OCI-LY1 (cell line): Measurements from ENCODE around the gene TRPC4AP.

ENCODE experiments used
- H2AFZ ChIP-seq: fragments of 200-600 bp; sonication (generic), shearing (Covaris generic); 2 replicates; pipeline ENCODE4 v1.6.0; 2014; ENCODE audit warnings: antibody characterized with exemption, mild to moderate bottlenecking, low read length
- H3F3A ChIP-seq: fragments of 200-600 bp; sonication (generic), shearing (Covaris generic); 2 replicates; pipeline ENCODE4 v1.6.0; 2014; ENCODE audit warnings: mild to moderate bottlenecking, antibody characterized with exemption, low read length, moderate library complexity; ENCODE audit not compliant: insufficient read depth
- H3K27ac ChIP-seq: fragments of 200-600 bp; sonication (generic); 2 replicates; pipeline ENCODE4 v1.5.1; 2014; ENCODE audit warnings: low read length, mixed run types, mild to moderate bottlenecking, low read depth; ENCODE audit not compliant: poor library complexity, severe bottlenecking
- H3K27me3 ChIP-seq: fragments of 200-600 bp; sonication (generic); 2 replicates; pipeline ENCODE4 v1.6.0; 2014; ENCODE audit warnings: antibody characterized with exemption, mild to moderate bottlenecking, low read length, moderate library complexity; ENCODE audit not compliant: insufficient read depth
- H3K36me3 ChIP-seq: fragments of 200-600 bp; sonication (generic); 2 replicates; pipeline ENCODE4 v1.6.1; 2014; ENCODE audit warnings: mild to moderate bottlenecking, antibody characterized with exemption, low read length, moderate library complexity, mixed read lengths; ENCODE audit not compliant: insufficient read depth
- H3K4me1 ChIP-seq: fragments of 200-600 bp; sonication (generic); 2 replicates; pipeline ENCODE4 v1.5.1; 2014; ENCODE audit warnings: mild to moderate bottlenecking, low read length, moderate library complexity; ENCODE audit not compliant: insufficient read depth, severe bottlenecking
- H3K4me2 ChIP-seq: fragments of 200-600 bp; sonication (generic), shearing (Covaris generic); 2 replicates; pipeline ENCODE4 v1.6.1; 2014; ENCODE audit warnings: low read length
- H3K4me3 ChIP-seq: fragments of 200-600 bp; sonication (generic); 2 replicates; pipeline ENCODE4 v1.5.1; 2014; ENCODE audit warnings: low read length, low read depth, mild to moderate bottlenecking, mixed read lengths; ENCODE audit not compliant: poor library complexity, severe bottlenecking
- H3K79me2 ChIP-seq: fragments of 200-600 bp; shearing (Covaris generic); 2 replicates; pipeline ENCODE4 v1.6.1; 2016; ENCODE audit warnings: mixed run types, low read length, mixed read lengths; ENCODE audit not compliant: insufficient read depth
- H3K9ac ChIP-seq: fragments of 200-600 bp; sonication (generic), shearing (Covaris generic); 2 replicates; pipeline ENCODE4 v1.6.1; 2014; ENCODE audit warnings: mild to moderate bottlenecking, low read length, mixed read lengths
- H3K9me2 ChIP-seq: fragments of 200-600 bp; sonication (generic), shearing (Covaris generic); 2 replicates; pipeline ENCODE4 v1.6.1; 2014; ENCODE audit warnings: low read depth, mild to moderate bottlenecking, low read length, mixed read lengths
- H3K9me3 ChIP-seq: fragments of 200-600 bp; shearing (Covaris generic); 2 replicates; pipeline ENCODE4 v1.6.1; 2014; ENCODE audit warnings: low read length, mixed read lengths
- H4K20me1 ChIP-seq: fragments of 200-600 bp; sonication (generic), shearing (Covaris generic); 2 replicates; pipeline ENCODE4 v1.6.0; 2016; ENCODE audit warnings: mild to moderate bottlenecking, low read length; ENCODE audit not compliant: insufficient read depth
- CTCF ChIP-seq: fragments of 200-600 bp; sonication (generic), shearing (Covaris generic); IDR thresholded peaks from 2 replicates; pipeline ENCODE4 v1.5.1; 2017; ENCODE audit warnings: mild to moderate bottlenecking, antibody characterized with exemption, low read length, moderate library complexity, mixed read lengths
- EZH2 ChIP-seq: fragments of 200-600 bp; sonication (generic), shearing (Covaris generic); IDR thresholded peaks from 2 replicates; pipeline ENCODE4 v1.8.0; 2017; ENCODE audit warnings: borderline replicate concordance, mixed run types, mild to moderate bottlenecking, antibody characterized with exemption, low read length, moderate library complexity, mixed read lengths

Gene TRPC4AP

GRCh38 chr20:34968042-34968775 is 124.4 kb downstream of the TRPC4AP start:
- no peaks in the 10 kb centered on the region for H3K9me2 ChIP-seq
- no peaks in the 10 kb centered on the region for H3F3A ChIP-seq
- H3K27ac ChIP-seq: no peak overlapping the region
- no peaks in the 10 kb centered on the region for H3K27me3 ChIP-seq
- TF ChIP-seq EZH2 (no peak), CTCF (no peak)
- no peak overlapping the region for H3K4me2 ChIP-seq
- no peak overlapping the region for H3K9ac ChIP-seq
- no peak overlapping the region for H2AFZ ChIP-seq
- H3K9me3 ChIP-seq: no peaks in the 10 kb centered on the region
- no peaks in the 10 kb centered on the region for H3K79me2 ChIP-seq
- no peaks in the 10 kb centered on the region for H3K4me1 ChIP-seq
- no peak overlapping the region for H3K4me3 ChIP-seq
- no peaks in the 10 kb centered on the region for H3K36me3 ChIP-seq
- no peaks in the 10 kb centered on the region for H4K20me1 ChIP-seq

GRCh38 chr20:34967421-34967820 is 125.2 kb downstream of the TRPC4AP start:
- Histone ChIP-seq H3K79me2 (no peaks in the 10 kb centered on the region), H4K20me1 (no peaks in the 10 kb centered on the region), H3K27me3 (no peaks in the 10 kb centered on the region; the same call in 1 of the 2 replicates), H3K4me1 (no peaks in the 10 kb centered on the region), H2AFZ (no peak overlapping the region), H3K36me3 (no peaks in the 10 kb centered on the region), H3K9me3 (no peaks in the 10 kb centered on the region), H3K9ac (no peak overlapping the region), H3K4me3 (no peak overlapping the region), H3F3A (no peaks in the 10 kb centered on the region), H3K4me2 (no peak overlapping the region), H3K9me2 (no peaks in the 10 kb centered on the region), H3K27ac (no peak overlapping the region)
- no peak for TF ChIP-seq EZH2
- no peak for TF ChIP-seq CTCF

- no peak overlapping the region for H3K4me3 ChIP-seq
- no peak overlapping the region for H3K27ac ChIP-seq
- no peaks in the 10 kb centered on the region for H3K9me3 ChIP-seq
- H2AFZ ChIP-seq: no peak overlapping the region
- no peaks in the 10 kb centered on the region for H3K4me1 ChIP-seq
- no peak overlapping the region for H3K4me2 ChIP-seq
- H4K20me1 ChIP-seq: no peaks in the 10 kb centered on the region
- no peaks in the 10 kb centered on the region for H3F3A ChIP-seq
- no peaks in the 10 kb centered on the region for H3K79me2 ChIP-seq
- H3K27me3 ChIP-seq: no peaks in the 10 kb centered on the region; the same call in 1 of the 2 replicates
- no peaks in the 10 kb centered on the region for H3K36me3 ChIP-seq
- TF ChIP-seq CTCF (no peak), EZH2 (no peak)
- H3K9me2 ChIP-seq: no peaks in the 10 kb centered on the region
- no peak overlapping the region for H3K9ac ChIP-seq
These were observed 127.6 kb downstream of the TRPC4AP start for GRCh38 chr20:34965051-34965450.
